ENCODE data around the gene UBE2D3.

The UBE2D3 gene

DNA sequence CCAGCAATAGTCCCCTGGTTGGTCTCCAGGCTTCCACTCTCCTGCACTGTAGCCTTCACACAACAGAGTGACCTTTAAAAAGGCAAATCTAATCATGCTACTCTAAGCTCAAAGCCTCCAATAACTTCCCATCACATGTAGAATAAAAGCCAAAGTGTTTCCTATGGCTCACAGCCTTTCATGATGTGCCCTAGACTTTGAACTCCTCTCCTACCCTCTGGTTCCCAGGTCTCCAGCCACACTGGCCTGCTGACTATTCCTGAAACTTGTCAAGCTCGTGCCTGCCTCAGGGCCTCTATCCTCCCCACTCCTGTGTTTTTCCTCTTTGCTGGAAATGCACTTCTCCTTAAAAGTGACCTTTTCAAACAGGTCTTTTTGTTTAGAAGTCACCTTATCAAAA lies 69.7 kb downstream of the UBE2D3 start:
- TF ChIP-seq, protein P1, sequence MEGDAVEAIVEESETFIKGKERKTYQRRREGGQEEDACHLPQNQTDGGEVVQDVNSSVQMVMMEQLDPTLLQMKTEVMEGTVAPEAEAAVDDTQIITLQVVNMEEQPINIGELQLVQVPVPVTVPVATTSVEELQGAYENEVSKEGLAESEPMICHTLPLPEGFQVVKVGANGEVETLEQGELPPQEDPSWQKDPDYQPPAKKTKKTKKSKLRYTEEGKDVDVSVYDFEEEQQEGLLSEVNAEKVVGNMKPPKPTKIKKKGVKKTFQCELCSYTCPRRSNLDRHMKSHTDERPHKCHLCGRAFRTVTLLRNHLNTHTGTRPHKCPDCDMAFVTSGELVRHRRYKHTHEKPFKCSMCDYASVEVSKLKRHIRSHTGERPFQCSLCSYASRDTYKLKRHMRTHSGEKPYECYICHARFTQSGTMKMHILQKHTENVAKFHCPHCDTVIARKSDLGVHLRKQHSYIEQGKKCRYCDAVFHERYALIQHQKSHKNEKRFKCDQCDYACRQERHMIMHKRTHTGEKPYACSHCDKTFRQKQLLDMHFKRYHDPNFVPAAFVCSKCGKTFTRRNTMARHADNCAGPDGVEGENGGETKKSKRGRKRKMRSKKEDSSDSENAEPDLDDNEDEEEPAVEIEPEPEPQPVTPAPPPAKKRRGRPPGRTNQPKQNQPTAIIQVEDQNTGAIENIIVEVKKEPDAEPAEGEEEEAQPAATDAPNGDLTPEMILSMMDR (conservative IDR thresholded peaks at IDR 0.05) = no peak
- TF ChIP-seq ZFX (IDR thresholded peaks at IDR 0.05) = no peak
- peak overlapping the region; percentile 69; the same call in 1 of the 2 replicates for H3K27ac ChIP-seq

DNA sequence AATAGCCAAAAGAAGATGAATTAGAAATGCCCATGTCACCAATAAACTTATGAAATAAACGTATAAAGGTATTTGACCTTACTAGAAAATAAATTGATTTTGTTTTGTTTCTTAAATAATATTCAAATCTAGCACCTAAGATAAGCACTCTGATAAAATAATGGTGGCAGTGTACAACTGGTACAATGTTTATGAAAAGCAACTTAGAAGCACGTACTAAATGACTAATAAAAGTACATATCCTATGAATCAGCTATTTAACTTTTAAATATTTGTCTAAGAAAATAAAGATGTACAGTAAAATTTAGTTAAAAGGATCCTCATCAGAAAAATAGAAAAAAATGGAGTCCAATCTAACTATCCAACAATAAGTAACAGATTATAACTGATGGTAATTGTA lies 73.3 kb downstream of the UBE2D3 start:
- H3K27ac ChIP-seq = no peak overlapping the region
- no peak for TF ChIP-seq ZFX (IDR thresholded peaks at IDR 0.05)
- TF ChIP-seq, protein P1 (conservative IDR thresholded peaks at IDR 0.05) = no peak

DNA sequence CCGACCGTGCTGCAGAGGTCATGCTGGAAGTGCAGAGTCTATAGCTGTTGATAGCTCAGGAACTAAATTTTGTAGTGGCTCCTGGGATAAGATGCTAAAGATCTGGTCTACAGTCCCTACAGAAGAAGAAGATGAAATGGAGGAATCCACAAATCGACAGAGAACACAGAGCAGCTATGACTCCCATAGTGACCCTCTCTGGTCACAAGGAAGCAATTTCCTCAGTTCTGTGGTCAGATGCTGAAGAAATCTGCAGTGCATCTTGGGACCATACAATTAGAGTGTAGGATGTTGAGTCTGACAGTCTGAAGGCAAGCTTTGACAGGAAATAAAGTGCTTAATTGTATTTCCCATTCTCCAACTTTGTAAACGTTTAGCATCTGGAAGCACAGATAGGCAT lies 75.4 kb downstream of the UBE2D3 start:
- no peak overlapping the region for H3K27ac ChIP-seq
- TF ChIP-seq, protein P1 (conservative IDR thresholded peaks at IDR 0.05) = no peak
- TF ChIP-seq ZFX (IDR thresholded peaks at IDR 0.05) = no peak
